Amygdala (tissue), 56 donors: ENCODE data around the gene CAMLG.

ENCODE experiments used
- DNase-seq, 56 donors: peaks; one replicate each; lab custom pipeline; 2025; lab: John Stamatoyannopoulos, UW

Gene CAMLG

GRCh38 chr5:134772461-134773125 lies 34.2 kb downstream of the CAMLG start:
- no peak for DNase-seq

DNA sequence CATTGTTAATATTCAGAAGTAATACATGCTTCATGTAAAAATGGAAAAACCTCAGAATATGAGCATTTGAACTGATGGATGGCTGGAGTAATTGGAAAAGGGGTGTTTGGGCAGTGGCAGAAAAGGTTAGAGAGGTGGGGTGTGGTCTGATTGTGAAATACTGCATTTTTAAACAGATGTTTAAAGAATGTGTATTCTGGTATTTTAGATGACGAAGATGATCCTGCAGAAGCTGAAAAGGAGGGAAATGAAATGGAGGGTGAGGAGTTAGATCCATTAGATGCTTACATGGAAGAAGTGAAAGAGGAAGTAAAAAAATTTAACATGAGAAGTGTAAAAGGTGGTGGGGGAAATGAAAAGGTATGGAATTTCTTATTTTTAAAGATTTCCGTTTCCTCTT lies 39.0 kb downstream of the CAMLG start:
- no peak for DNase-seq

GRCh38 chr5:134784241-134784920 lies 46.0 kb downstream of the CAMLG start:
- DNase-seq: no peak

- DNase-seq: no peak
Observed at GRCh38 chr5:134784946-134785620, 46.7 kb downstream of the CAMLG start.

- DNase-seq: no peak
Observed at GRCh38 chr5:134787692-134788091, 49.3 kb downstream of the CAMLG start.

GRCh38 chr5:134791580-134791979 lies 53.2 kb downstream of the CAMLG start:
- no peak for DNase-seq

- DNase-seq: no peak
Observed at GRCh38 chr5:134792286-134792685, 53.9 kb downstream of the CAMLG start.

GRCh38 chr5:134793111-134793510 lies 54.8 kb downstream of the CAMLG start:
- no peak for DNase-seq

DNA sequence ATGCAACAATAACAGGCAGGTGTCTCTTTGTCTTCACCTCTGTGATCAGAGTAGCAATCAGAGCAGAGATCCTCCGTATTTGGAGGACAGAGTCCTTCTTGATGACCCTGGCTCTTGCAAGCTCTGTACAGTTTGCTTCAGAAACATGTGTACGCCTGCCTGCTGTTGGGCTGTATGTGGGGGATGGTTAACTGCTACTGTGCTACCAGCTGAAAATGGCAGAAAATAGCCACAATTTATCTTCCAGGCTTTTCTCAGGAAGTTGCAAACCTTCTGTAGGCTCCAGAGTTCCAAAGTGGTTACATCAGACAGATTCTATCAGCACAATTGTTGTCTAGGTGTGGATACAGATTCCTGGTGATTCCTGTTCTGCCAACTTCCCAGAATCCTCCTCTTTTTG lies 55.7 kb downstream of the CAMLG start:
- no peak for DNase-seq

DNA sequence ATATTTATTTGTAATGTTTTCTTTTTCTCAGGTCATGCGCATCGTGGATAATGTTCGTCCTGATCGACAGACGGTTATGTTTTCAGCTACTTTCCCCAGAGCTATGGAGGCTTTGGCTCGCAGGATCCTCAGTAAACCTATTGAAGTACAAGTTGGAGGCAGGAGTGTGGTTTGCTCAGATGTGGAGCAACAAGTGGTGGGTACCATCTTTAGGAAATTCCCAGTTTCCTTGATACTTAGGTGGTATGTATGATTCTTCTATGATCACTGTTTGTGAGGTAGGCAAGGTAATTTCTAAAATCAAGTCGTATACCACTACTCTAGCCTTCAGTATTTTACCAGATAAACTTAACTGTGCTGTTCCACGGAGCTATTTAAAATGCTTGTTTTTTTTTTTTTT lies 56.5 kb downstream of the CAMLG start:
- no peak for DNase-seq

GRCh38 chr5:134798468-134798867 lies 60.1 kb downstream of the CAMLG start:
- DNase-seq: no peak
